Activated B cell treated with CpG ODN at 0.5 μM for 24 hours (primary cell): ENCODE data around the gene KAT2B. TPM values are rescaled to one million over a fixed set of nuclear protein-coding genes. Genes with fewer than 3 reads are reported as not detected.

ENCODE experiments used
- ATAC-seq: fragments of 200-7000 bp; cut with Tn5 transposase; one replicate; pipeline ENCODE4 v1.10.0; 2021; ENCODE audit warnings: low read depth, mild to moderate bottlenecking, moderate library complexity
- CTCF ChIA-PET: fragments of 350-600 bp; sonication (Branson Sonifier 250); formaldehyde crosslinking; loops from one replicate; lab custom pipeline; 2021; ENCODE audit warnings: antibody characterized with exemption; lab: Charles Lee
- POLR2A ChIA-PET: fragments of 350-600 bp; sonication (Branson Sonifier 250); formaldehyde crosslinking; loops from one replicate; lab custom pipeline; 2021; ENCODE audit warnings: antibody characterized with exemption; lab: Charles Lee
- DNase-seq: peaks from one replicate; pipeline ENCODE4 v3.0.0; 2022
- H3K27ac Mint-ChIP-seq: one replicate; pipeline ENCODE4 v1.8.0; 2020; ENCODE audit warnings: mixed read lengths
- H3K27me3 Mint-ChIP-seq: one replicate; pipeline ENCODE4 v1.8.0; 2021; ENCODE audit warnings: mixed read lengths
- H3K36me3 Mint-ChIP-seq: one replicate; pipeline ENCODE4 v1.8.0; 2021; ENCODE audit warnings: low read depth, mixed read lengths
- H3K4me1 Mint-ChIP-seq: one replicate; pipeline ENCODE4 v1.8.0; 2021; ENCODE audit warnings: mixed read lengths
- H3K4me3 Mint-ChIP-seq: one replicate; pipeline ENCODE4 v1.8.0; 2020; ENCODE audit warnings: mild to moderate bottlenecking, mixed read lengths
- H3K9me3 Mint-ChIP-seq: one replicate; pipeline ENCODE4 v1.8.0; 2020; ENCODE audit warnings: mixed read lengths
- intact Hi-C: fragments of 100-400 bp; cut with micrococcal nuclease; formaldehyde crosslinking; loops from one replicate; pipeline ENCODE4 v1.15.1; 2024
- total RNA-seq: library from RNA; stranded (reverse); gene quantifications from 2 replicates; pipeline ENCODE4 v1.2.3, GENCODE V29; 2022
- TF ChIP-seq, protein P1 (sequence below): fragments of 200-600 bp; IDR thresholded peaks from one replicate; pipeline ENCODE4 v1.8.0; 2022; ENCODE audit warnings: antibody characterized with exemption, mild to moderate bottlenecking

The KAT2B gene
- total RNA-seq, 1 donor from 2014 or later: 35.9 TPM

DNA sequence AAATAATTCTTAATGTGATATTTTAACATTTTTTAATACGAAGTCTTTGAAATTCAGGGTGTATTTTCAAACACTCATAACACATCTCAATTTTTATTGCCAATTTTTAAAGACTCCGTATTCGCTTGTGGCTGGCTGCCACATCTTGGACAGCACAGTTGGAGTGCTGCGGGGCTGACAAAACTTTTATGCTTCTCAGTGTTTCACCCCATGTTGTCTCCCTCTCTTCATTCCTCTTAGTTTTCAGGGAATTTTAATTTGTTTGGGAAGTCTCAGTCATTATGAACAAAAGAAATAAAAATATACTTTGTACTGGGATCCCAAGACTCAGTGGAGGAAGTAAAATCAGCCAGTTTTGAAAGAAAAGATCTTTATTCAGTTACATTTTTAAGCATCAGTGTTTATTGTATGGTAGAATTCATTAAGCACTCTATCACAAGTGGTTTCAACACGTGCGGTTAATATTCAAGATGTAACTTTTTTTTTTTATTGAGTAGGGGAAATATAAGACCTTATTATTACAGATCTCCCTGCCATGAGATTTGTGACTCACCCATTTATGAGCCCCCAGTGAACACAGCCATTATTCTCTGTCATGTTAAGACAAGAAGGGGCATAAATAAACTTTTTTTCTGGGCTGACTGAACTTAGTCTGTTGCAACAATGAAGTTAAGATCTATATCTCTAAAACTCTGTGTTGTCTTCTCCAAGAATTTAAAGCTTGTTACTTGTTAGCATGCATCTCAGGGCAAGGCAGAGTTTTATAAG is 26.8 kb downstream of the KAT2B start:
- H3K9me3 Mint-ChIP-seq: no peaks in the 10 kb centered on the region
- DNase-seq (no peak), ATAC-seq (no peak)
- H3K27ac Mint-ChIP-seq: no peak overlapping the region
- CTCF ChIA-PET: no interaction called here
- peaks cover 10% of the 10 kb centered on the region for H3K36me3 Mint-ChIP-seq
- POLR2A ChIA-PET: interaction anchor here (0.7 kb wide), 1 partner anchor 16 kb away, joined by 3 read pairs; no protein-coding TSS in a partner anchor
- intact Hi-C loops: no loop called here
- peaks cover 27% of the 10 kb centered on the region for H3K4me1 Mint-ChIP-seq
- H3K27me3 Mint-ChIP-seq: no peaks in the 10 kb centered on the region
- TF ChIP-seq, protein P1, sequence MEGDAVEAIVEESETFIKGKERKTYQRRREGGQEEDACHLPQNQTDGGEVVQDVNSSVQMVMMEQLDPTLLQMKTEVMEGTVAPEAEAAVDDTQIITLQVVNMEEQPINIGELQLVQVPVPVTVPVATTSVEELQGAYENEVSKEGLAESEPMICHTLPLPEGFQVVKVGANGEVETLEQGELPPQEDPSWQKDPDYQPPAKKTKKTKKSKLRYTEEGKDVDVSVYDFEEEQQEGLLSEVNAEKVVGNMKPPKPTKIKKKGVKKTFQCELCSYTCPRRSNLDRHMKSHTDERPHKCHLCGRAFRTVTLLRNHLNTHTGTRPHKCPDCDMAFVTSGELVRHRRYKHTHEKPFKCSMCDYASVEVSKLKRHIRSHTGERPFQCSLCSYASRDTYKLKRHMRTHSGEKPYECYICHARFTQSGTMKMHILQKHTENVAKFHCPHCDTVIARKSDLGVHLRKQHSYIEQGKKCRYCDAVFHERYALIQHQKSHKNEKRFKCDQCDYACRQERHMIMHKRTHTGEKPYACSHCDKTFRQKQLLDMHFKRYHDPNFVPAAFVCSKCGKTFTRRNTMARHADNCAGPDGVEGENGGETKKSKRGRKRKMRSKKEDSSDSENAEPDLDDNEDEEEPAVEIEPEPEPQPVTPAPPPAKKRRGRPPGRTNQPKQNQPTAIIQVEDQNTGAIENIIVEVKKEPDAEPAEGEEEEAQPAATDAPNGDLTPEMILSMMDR: no peak
- no peak overlapping the region for H3K4me3 Mint-ChIP-seq

- no peaks in the 10 kb centered on the region for H3K27me3 Mint-ChIP-seq
- ChIA-PET POLR2A (no interaction called here), CTCF (no interaction called here)
- ATAC-seq: no peak
- H3K36me3 Mint-ChIP-seq: peaks cover 22% of the 10 kb centered on the region
- DNase-seq: no peak
- TF ChIP-seq, protein P1: no peak
- H3K27ac Mint-ChIP-seq: no peak overlapping the region
- no peak overlapping the region for H3K4me3 Mint-ChIP-seq
- H3K4me1 Mint-ChIP-seq: peaks cover 19% of the 10 kb centered on the region
- H3K9me3 Mint-ChIP-seq: no peaks in the 10 kb centered on the region
- intact Hi-C loops: no loop called here
Measured at GRCh38 chr3:20068512-20069177, 28.4 kb downstream of the KAT2B start.

GRCh38 chr3:20069178-20069532 is 28.9 kb downstream of the KAT2B start:
- peaks cover 28% of the 10 kb centered on the region for H3K36me3 Mint-ChIP-seq
- H3K4me3 Mint-ChIP-seq: no peak overlapping the region
- TF ChIP-seq, protein P1: no peak
- H3K27ac Mint-ChIP-seq: no peak overlapping the region
- ChIA-PET POLR2A (no interaction called here), CTCF (no interaction called here)
- no peaks in the 10 kb centered on the region for H3K27me3 Mint-ChIP-seq
- ATAC-seq (no peak), DNase-seq (no peak)
- intact Hi-C loops: no loop called here
- H3K4me1 Mint-ChIP-seq: peaks cover 19% of the 10 kb centered on the region
- H3K9me3 Mint-ChIP-seq: no peaks in the 10 kb centered on the region

DNA sequence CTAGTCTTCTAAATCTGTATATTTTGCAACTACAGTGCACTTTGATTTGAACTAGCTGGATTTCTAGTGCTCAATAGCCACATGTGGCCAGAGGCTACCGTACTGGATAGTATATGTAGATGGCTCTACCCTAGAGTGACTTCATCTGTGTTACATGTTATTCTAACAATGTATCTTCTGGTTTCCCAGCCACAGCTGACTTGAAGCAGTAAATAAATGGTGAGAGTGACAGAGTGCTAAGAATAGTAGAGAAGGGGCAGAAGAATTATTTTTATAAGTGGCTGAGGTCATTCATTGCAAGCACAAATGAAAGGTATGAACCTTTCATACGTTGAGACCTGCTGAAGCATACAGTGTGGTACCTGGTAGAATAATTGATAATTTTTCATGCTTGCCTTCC is 30.9 kb downstream of the KAT2B start:
- POLR2A ChIA-PET: no interaction called here
- intact Hi-C loops: no loop called here

GRCh38 chr3:20072422-20072821 is 32.2 kb downstream of the KAT2B start:
- H3K27me3 Mint-ChIP-seq: no peaks in the 10 kb centered on the region
- TF ChIP-seq, protein P1: no peak
- intact Hi-C loops: no loop called here
- no peak overlapping the region for H3K4me3 Mint-ChIP-seq
- DNase-seq (no peak), ATAC-seq (no peak)
- no peak overlapping the region for H3K27ac Mint-ChIP-seq
- ChIA-PET CTCF (no interaction called here), POLR2A (no interaction called here)
- peaks cover 43% of the 10 kb centered on the region for H3K36me3 Mint-ChIP-seq
- H3K4me1 Mint-ChIP-seq: peaks cover 8% of the 10 kb centered on the region
- H3K9me3 Mint-ChIP-seq: no peaks in the 10 kb centered on the region

More for the DNA sequence above, 30.9 kb downstream of the KAT2B start:
- DNase-seq (no peak), ATAC-seq (no peak)
- Mint-ChIP-seq H3K36me3 (peaks cover 40% of the 10 kb centered on the region), H3K27me3 (no peaks in the 10 kb centered on the region), H3K4me1 (peaks cover 8% of the 10 kb centered on the region), H3K4me3 (no peak overlapping the region), H3K27ac (no peak overlapping the region), H3K9me3 (no peaks in the 10 kb centered on the region)
- CTCF ChIA-PET: interaction anchor here (0.9 kb wide), 1 partner anchor 185 kb away, joined by 3 read pairs; no protein-coding TSS in a partner anchor
- TF ChIP-seq, protein P1: no peak
